ENCODE data around the gene MAGEF1. TPM values are rescaled to one million over a fixed set of nuclear protein-coding genes. Genes with fewer than 3 reads are reported as not detected.

Gene MAGEF1
- total RNA-seq, 1 experiment from 2014 or later, result 31.9 TPM

GRCh38 chr3:184760337-184761074, 48.6 kb upstream of the MAGEF1 start:
- Histone ChIP-seq H3K27ac (ENCODE audit: insufficient read length, low read depth, low read length) (no peak overlapping the region), H4K20me1 (ENCODE audit: control insufficient read depth, insufficient read depth, insufficient read length) (peaks cover 2% of the 10 kb centered on the region), H3K18ac (ENCODE audit: insufficient read length, low read depth, low read length) (no peak overlapping the region), H2BK5ac (ENCODE audit: insufficient read length, low read length) (no peak overlapping the region), H3K14ac (ENCODE audit: insufficient read depth, low read length) (peak overlapping the region; percentile 36; the same call in 1 of the 2 replicates), H4K91ac (ENCODE audit: insufficient read length, low read depth, low read length) (no peak overlapping the region), H2BK120ac (ENCODE audit: low read depth, low read length, poor library complexity, severe bottlenecking) (no peak overlapping the region), H3K4me1 (ENCODE audit: insufficient read depth, low read length) (peaks cover 5% of the 10 kb centered on the region; the same call in 1 of the 2 replicates), H3K9me3 (ENCODE audit: control insufficient read depth, low read depth, low read length) (no peaks in the 10 kb centered on the region), H2AK5ac (ENCODE audit: insufficient read length, low read length) (no peak overlapping the region), H2AFZ (ENCODE audit: low read length) (no peak overlapping the region), H3K23me2 (ENCODE audit: insufficient read length, low read depth, low read length, poor library complexity, severe bottlenecking) (no peaks in the 10 kb centered on the region), H3K9ac (ENCODE audit: extremely low read depth, insufficient read length, low read length) (no peak overlapping the region), H2BK20ac (ENCODE audit: low read depth, low read length, poor library complexity, severe bottlenecking) (no peak overlapping the region), H3K56ac (ENCODE audit: insufficient read length, low read depth, low read length) (no peak overlapping the region), H3T11ph (ENCODE audit: low read length) (no peak overlapping the region), H3K23ac (ENCODE audit: insufficient read length, low read depth, low read length) (no peak overlapping the region), H3K4me2 (ENCODE audit: insufficient read depth, insufficient read length, low read length) (no peak overlapping the region), H4K8ac (replicated peaks; ENCODE audit: insufficient read length, low read depth, low read length) (no peak overlapping the region), H4K5ac (ENCODE audit: insufficient read length, low read depth, low read length) (no peak overlapping the region), H3K27me3 (ENCODE audit: insufficient read depth, low read length) (no peaks in the 10 kb centered on the region), H2BK15ac (ENCODE audit: low read depth, low read length) (no peak overlapping the region), H2BK12ac (ENCODE audit: insufficient read length, low read depth, low read length) (no peak overlapping the region), H3K79me2 (ENCODE audit: insufficient read depth, low read length) (no peaks in the 10 kb centered on the region), H3K4ac (ENCODE audit: low read depth, low read length) (no peak overlapping the region), H3K79me1 (ENCODE audit: insufficient read depth, low read depth, low read length, poor library complexity, severe bottlenecking) (no peaks in the 10 kb centered on the region)
- TF ChIP-seq, protein P1, sequence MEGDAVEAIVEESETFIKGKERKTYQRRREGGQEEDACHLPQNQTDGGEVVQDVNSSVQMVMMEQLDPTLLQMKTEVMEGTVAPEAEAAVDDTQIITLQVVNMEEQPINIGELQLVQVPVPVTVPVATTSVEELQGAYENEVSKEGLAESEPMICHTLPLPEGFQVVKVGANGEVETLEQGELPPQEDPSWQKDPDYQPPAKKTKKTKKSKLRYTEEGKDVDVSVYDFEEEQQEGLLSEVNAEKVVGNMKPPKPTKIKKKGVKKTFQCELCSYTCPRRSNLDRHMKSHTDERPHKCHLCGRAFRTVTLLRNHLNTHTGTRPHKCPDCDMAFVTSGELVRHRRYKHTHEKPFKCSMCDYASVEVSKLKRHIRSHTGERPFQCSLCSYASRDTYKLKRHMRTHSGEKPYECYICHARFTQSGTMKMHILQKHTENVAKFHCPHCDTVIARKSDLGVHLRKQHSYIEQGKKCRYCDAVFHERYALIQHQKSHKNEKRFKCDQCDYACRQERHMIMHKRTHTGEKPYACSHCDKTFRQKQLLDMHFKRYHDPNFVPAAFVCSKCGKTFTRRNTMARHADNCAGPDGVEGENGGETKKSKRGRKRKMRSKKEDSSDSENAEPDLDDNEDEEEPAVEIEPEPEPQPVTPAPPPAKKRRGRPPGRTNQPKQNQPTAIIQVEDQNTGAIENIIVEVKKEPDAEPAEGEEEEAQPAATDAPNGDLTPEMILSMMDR (conservative IDR thresholded peaks at IDR 0.05), result no peak
- H3K9me3 Mint-ChIP-seq, result no peaks in the 10 kb centered on the region
- DNase-seq, result peak; percentile 16
- 100% methylated on average over 1 of the region's 8 CpGs for WGBS (ENCODE audit: extremely low coverage, insufficient read length, low lambda C conversion rate)
- H3K4me3 Mint-ChIP-seq, result no peak overlapping the region
- no peak overlapping the region for H3K27ac Mint-ChIP-seq
- peaks cover 15% of the 10 kb centered on the region for H3K27me3 Mint-ChIP-seq (ENCODE audit: low read depth)
- peaks cover 28 to 37% of the 10 kb centered on the region in 2 experiments for H3K4me1 Mint-ChIP-seq
- no peaks in the 10 kb centered on the region for H3K36me3 Mint-ChIP-seq (ENCODE audit: insufficient read depth in 1 of 3, low read depth in 3 of 3)
